NK-92 (cell line): ENCODE results near the gene AMPH.
"Not testable (repeated sequence)": the region's sequence is repeated elsewhere in the genome, so short reads cannot be mapped to it uniquely, and the experiment has no call there.

Source experiments
- DNase-seq: peaks from one replicate; lab custom pipeline; 2025; ENCODE audit not compliant: unreplicated experiment; lab: John Stamatoyannopoulos, UW

AMPH gene

DNA sequence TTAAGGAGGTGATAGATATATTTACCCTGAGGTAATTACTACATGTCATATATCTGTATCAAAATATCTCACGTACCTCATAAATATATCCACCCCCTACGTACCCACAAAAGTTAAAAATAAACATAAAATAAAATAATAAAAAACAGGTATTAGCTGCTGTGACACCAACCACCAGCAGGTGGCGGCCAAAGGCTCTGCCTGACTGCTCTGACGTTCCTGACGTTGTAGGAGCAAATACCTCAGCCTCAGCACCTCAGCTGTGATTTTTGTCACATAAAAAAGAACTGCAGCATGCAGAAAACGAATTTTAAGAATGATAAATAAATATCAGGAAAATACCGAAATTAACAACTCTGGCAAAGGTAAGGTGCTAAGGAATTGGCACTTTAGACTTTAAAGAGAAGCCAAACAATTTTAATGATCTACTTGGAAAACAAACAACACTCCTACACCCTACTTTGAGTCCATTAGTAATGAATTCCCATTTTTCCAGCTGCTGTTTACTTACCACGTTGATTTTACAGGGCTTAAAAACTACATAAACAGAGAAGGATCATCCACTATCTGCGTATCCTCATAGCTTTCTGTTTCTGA, 232.3 kb downstream of the AMPH start:
- DNase-seq = no peak

DNA sequence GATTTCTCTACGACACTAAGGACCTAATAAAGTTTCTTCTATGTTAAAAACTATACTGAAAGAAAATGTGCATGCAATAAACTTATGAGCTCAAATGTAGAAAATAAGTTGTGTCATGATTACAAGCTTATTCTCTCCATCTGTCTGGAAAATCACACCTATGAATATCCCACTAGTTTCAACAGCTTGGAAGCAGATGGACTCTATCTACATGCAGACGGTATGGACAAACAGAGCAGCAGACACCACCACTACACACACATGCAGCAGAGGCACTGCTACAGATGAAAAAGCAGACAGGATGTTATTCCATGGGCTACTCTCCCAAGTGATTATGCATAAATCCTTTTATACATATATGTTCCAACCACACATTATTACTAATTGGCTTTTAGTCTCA, 234.3 kb downstream of the AMPH start:
- no peak for DNase-seq

DNA sequence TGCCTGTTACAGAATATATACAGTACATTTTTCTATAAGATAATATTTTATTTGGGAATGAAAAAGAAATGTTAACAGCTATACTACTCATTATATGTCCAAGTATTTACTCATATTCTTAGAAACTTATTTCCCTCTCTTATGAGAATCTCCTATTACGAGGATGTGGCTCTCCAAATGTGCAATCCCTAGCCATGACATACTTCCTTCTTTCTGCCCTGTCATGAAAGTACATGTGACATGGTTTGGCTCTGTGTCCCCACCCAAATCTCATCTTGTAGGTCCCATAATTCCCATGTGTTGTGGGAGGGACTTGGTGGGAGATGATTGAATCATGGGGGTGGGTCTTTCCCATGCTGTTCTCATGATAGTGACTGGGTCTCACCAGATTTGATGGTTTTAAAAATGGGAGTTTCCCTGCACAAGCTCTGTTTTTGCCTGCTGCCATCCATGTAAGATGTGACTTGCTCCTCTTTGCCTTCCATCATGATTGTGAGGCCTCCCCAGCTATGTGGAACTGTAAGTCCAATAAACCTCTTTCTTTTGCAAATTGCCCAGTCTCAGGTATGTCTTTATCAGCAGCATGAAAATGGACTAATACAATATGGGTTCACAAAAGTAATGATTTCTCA, 235.1 kb downstream of the AMPH start:
- not testable (repeated sequence) for DNase-seq

DNA sequence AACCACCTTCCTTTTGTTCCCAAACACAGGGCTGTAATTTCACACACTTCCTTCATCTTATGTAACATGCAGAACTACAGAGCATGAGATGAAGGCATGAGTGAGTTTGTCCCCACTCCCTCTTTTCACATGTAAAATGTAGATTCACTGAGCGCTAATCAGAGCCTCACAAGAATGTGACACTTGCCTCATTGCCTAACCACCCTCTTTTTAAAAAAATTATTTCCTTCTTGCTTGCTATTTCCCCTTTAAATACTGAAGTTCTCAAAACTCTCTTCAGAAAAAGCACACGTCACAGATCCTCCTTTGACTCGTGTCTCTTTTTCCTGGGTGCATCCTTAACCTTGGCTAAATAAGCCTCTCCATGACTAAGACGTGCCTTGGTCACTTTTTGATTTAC, 236.5 kb downstream of the AMPH start:
- DNase-seq = no peak

DNA sequence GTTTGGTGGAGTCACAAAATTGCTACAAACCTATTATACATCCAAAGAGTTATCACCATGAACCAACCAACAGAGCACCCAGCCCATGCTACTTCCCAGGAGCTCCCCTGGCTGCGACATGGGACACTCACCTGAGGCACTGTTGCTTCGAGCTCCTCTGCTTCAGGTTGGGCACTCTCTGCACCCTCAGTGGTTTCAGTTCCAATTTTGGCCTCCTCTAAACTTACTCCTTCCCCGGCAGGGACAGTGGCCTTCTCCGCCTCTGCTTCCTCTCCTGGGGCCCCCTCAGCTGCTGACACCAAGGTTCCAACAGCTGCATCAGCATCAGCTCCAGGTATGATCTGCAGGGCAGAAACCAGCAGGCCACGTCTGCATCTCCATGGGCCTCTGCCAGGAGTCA, 237.3 kb downstream of the AMPH start:
- no peak for DNase-seq

DNA sequence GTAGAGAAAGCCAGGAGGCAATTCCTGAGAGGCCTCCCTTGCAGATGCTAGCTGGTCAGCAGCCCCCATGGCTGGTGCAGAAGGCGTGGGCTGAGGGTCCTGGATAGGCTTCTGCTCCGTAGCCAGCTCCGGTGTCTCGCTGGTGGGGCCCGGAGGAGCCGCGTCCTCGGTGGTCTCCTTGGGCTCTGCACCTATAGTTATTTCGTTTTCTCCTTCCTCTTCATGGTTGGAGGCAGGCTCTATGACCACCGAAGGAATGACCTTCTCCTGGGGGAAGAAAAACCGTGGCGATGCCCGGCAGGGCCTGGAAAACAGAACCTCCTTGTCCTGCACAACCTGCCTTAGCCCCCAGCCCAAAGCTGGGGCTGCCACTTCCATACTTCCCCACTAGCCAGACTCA, 239.4 kb downstream of the AMPH start:
- DNase-seq = no peak

DNA sequence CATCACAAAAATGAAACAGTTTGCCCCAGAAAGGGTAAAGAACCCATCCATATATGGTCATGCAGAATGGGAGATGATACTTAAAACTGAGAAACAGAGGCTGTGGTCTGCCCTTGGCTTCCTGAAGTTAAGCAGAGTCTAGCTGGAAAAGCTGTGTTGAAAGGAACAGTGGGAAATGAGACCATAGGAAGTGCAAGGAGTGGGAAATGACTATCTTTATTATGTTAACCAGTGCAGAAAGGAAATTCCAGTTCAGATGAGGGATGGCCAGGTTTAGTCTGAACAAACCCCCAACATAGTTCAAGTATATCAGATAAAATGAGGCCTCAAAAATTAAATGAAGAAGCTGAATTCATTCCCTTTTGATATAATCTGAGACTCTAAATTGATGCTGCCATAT, 245.5 kb downstream of the AMPH start:
- DNase-seq = no peak

DNA sequence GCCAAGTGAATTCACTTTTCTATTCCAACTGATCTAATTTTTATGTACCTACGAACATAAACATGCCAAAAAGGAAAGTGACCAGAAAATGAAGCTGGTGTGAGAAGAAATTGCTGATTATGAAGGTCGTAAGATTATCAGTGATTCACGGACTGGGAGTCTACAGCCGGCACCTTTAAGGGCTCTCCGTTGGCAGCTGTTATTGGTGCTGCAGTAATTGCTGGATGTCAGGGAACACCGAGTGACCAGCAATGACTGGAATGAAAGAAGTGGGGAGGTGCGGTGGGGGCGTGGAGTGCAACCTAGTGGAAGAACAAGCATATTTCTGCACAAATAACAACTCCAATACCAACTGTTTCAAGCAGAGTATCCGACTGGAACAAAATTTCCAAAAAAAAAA, 247.9 kb downstream of the AMPH start:
- DNase-seq = no peak

DNA sequence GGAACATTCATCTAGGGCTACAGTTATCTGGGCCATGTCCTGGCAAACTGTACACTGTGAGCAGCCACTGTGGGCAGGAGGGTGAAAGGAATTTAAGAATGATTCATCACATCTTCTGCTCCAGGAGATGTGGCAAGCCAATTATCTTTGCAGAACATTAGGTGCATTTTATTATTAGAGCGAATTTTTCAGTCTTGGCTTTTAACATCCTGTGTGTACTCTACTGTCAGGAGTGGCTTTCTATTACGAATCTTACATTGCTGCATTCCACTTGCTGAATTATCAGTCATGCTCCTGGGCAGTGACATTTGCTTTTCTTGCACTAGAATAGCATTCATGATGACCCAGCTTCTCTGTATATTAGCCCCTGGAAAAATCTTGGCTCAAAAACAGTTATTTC, 248.5 kb downstream of the AMPH start:
- no peak for DNase-seq

DNA sequence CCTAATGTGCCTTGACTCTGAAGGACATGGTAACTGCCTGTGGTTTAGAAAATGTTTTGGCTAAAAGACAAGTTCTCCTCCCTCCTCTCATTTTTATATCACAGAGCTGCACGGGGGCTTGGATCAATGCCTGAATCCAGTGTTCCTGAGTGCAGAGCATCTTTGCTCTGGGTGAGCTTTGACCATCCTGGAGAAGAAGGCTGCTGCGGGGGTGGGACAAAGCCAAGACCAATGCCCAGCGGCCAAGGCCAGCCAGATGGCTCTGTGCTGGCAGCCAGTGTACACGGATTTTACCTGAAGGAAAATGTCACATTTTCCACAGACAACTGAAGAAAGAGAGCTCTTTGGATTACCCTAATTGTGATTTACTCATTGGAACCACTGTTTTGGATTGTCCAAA, 255.7 kb downstream of the AMPH start:
- DNase-seq = no peak

DNA sequence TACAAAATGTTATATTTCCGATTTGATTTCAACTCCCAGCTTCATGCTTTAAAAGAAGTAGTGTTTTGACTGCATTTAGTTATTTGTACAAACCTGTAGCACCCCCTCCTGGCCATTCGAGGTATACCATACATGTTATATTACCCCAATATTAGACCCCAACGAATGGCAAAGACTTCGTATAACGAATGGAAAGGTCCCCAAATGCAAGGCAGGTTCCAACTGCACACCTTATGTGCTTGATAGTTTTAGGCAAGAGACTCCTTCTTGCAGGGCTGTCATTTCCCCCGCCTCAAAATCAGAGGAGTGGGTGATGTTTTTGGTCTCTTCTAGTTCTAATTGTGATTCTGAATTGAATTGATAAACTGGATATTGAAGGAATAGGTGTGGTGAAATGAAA, 256.7 kb downstream of the AMPH start:
- DNase-seq = no peak

DNA sequence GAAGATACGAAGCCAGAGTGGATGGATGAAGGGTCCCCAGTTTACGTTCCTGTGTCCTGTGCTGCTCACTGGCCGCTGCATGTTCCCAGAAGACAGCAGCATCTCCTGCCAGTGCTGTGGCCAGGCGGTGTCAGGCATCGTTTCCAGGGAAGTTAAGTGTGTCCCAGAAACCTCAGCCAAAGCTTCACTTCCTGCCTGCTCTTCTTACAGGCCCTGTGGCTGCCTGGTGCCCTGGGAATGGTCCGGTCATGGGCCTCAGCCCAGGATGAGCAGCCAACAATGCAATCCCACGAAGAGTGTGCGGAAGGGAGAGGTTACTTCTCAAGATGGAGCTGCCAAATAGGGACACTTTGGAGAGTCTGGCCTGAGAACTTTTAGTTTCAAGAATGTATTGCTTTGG, 258.0 kb downstream of the AMPH start:
- no peak for DNase-seq

DNA sequence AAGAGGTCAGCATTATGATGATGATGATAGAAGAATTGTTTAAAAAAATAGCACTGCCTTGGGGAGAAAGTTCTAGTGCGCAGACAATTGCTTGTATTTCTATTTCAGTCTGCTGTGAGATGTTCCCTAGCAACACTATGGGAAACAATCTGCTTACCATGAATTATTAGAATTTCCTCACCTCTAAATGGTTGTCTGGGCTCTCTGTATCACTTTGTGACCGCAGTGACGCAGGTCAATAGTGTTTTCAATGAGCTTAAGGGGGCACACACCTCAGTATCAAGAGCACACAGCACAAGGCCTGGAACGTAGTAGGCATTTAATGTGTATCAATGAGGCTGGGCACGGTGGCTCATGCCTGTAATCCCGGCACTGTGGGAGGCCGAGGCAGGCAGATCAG, 258.9 kb downstream of the AMPH start:
- DNase-seq = no peak

DNA sequence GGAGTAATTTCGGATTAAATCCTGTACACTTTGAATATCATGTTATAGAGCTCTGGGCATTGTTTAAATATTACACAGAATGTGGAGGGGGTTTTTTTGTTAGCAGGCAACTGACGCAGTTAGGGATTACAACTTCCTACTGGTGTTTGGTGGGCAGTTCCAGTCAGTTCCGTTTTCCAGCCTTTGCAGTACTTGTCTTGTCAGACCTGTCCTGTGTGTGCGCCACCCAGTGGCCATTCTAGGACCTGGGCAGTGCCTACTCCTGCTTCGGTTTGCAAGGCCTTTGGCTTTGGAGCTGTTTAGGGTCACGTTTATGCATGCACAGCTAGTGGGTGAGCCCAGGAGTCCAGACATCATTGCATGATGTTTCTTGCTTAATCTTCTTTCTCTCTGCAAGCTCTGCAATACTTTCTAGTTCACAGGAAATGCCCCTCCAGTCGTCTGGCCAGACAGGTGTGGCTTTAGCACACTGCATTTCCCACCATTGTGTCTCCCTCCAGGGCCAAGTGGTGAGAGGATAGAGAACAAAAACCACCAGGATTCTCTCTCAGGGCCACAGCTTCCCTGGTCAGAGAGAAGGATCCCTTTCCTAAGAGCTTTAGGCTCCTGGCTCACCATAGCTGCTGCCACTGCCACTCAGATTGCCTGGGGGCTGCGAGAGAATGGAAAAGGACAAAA, 261.2 kb downstream of the AMPH start:
- DNase-seq = no peak

DNA sequence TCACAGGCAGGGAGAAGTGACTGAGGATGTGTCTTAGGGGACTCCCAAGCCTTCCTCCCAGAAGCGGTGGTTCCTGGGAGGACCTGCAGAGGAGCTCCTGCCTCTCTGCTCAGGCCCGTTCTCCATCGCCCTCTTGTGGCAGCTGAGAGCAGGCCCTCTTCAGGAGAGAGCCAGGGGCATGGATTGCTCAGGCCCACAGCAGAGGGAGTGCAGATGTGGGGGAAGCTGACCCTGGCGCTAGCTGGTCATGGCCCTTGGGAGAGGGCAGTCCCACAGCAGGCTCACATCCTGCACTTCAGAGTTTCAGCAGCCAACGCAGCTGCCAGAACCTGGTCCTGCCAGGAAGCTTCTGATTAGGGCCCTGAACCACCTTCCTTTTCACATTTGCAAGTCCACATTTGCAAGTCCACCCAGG, 263.0 kb downstream of the AMPH start:
- DNase-seq = no peak

DNA sequence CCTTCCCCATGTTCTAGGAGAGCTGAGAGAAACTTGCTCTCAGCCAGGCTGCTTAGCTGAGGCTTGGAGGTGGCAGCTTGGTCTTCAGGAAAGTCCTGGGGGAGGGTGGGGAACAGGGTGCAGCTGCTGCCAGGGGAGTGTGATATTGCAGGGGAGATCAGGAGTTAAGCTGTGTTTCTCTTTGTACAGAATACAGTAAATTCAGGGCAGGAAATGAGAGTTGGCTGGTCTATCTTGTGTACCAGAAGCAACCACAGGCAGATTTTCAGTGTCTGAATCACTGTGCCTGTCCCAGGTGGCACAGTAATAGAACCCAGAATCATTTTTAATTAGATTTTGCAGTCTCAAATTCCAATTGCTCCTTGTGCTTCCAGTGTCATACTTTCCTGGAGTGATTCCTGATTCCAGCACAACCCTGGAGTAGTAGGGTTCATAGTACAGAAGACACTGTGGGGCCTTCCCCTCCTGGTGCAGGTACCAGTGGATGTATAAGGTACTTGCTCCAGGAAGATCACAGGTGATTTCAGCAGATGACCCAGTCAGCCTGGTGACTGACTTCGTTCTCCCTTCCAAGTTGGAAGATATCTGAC, 263.8 kb downstream of the AMPH start:
- no peak for DNase-seq

DNA sequence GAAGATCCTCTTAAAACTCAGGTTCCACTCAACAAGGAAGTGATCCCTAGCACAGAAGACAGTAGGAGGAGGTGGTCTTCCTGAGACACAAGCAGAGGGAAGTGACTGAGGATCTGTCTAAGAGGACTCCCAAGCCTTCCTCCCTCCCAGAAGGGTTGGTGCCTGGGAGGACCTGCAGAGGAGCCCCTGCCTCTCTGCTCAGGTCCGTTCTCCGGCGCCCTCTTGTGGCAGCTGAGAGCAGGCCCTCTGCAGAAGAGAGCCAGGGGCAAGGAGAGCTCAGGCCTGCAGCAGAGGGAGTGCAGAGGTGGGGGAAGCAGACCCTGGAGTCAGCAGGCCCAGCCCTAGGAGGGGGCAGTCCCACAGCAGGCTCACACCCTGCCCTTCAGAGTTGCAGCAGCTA, 267.8 kb downstream of the AMPH start:
- not testable (repeated sequence) for DNase-seq

DNA sequence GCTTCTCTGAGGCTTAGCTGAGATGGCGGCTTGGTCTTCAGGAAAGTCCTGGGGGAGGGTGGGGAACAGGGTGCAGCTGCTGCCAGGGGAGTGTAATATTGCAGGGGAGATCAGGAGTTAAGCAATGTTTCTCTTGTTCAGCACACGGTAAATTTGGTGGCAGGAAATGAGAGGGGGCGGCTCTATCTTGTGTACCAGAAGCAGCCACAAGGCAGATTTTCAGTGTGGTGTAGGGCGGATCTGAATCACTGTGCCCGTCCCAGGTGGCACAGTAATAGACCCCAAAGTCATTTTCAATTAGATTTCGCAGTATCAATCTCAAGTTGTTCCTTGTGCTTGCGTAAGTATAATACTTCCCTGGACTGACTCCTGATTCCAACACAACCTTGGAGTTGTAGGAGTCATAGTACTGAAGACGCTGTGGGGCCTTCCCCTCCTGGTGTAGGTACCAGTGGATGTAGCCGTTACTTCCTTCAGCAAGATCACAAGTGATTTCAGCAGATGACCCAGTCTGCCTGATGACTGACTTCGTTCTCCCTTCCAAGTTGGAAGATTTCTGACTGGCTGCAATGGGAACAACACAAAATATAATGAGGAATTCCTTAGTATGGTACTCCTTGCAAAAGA, 268.4 kb downstream of the AMPH start:
- not testable (repeated sequence) for DNase-seq

DNA sequence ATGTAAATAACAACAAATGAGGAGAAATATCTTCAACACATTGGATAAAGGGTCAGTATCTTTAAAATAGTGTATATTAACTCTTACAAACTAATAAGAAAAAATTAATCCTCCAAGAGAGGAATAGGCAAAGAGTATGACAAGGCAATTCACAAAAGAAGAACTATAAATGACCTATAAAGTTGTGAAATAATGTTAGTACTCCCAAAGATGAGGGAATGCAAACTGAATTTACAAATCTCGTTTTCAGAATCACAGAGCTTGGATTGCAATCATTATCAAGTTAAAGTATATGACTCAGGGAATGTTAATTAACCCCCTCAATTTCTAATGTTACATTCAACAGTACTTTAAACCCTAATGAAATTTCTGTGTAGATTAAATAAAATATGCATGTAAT, 270.4 kb downstream of the AMPH start:
- DNase-seq = no peak

DNA sequence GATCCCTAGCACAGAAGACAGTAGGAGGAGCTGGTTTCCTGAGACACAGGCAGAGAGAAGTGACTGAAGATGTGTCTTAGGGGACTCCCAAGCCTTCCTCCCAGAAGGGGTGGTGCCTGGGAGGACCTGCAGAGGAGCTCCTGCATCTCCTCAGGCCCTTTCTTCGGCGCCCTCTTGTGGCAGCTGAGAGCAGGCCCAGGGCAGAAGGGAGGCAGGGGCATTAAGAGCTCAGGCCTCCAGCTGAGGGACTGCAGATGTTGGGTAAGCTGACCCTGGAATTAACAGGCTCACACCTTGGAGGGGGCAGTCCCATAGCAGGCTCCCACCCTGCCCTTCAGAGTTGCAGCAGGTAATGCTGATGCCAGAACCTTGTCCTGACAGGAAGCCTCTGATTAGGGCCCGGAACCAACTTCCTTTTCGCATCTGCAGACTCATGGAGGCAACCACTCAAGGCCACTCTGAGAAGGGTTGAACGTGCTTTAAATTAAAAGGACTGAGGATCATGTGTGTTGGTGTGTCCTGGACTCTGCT, 272.0 kb downstream of the AMPH start:
- DNase-seq = not testable (repeated sequence)

DNA sequence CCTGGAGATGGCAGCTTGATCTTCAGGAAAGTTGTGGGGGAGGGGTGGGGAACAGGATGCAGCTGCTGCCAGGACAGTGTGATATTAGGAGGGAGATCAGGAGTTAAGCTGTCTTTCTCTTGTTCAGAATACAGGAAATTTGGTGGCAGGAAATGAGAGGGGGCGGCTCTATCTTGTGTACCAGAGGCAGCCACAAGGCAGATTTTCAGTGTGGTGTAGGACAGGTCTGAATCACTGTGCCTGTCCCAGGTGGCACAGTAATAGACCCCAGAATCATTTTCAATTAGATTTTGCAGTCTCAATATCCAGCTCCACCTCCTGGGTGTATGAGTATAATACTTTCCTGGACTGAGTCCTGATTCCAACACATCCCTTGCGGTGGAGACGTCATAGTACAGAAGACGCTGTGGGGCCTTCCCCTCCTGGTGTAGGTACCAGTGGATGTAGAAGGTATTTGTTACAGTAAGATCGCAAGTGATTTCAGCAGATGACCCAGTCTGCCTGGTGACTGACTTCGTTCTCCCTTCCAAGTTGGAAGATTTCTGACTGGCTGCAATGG, 272.8 kb downstream of the AMPH start:
- DNase-seq = not testable (repeated sequence)
